Keratinocyte (primary cell): ENCODE results near the gene ADAM12.

Source experiments
- EZH2 ChIP-seq: IDR thresholded peaks from one replicate; pipeline ENCODE4 v1.6.1; 2012; ENCODE audit warnings: inconsistent platforms, mild to moderate bottlenecking, low read length, moderate library complexity
- TF ChIP-seq, protein P1 (sequence below), 3 experiments: IDR thresholded peaks in 1 of 3; conservative IDR thresholded peaks in 1 of 3; optimal IDR thresholded peaks in 1 of 3; 2 replicates in 2 of 3; 3 replicates in 1 of 3; pipeline versions ENCODE3 to v1.5.1; 2011; ENCODE audit warnings: low read length in 3 of 3, mild to moderate bottlenecking in 3 of 3, moderate library complexity in 2 of 3, control low read depth in 1 of 3, inconsistent platforms in 1 of 3; ENCODE audit not compliant: insufficient read depth in 2 of 3; ENCODE audit errors: extremely low read depth in 1 of 3

DNA sequence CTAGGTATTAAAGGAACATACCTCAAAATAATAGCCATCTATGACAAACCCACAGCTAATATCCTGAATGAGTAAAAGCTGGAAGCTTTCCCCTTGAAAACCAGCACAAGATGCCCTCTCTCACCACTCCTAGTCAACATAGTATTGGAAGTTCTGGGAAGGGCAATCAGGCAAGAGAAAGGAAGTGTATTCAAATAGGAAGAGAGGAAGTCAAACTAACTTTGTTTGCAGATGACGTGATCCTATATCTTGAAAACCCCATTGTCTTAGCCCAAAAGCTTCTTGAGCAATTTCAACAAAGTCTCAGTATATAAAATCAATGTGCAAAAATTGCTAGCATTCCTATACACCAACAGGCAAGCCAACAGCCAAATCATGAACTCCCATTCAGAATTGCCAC lies 360.6 kb downstream of the ADAM12 start:
- TF ChIP-seq, protein P1, sequence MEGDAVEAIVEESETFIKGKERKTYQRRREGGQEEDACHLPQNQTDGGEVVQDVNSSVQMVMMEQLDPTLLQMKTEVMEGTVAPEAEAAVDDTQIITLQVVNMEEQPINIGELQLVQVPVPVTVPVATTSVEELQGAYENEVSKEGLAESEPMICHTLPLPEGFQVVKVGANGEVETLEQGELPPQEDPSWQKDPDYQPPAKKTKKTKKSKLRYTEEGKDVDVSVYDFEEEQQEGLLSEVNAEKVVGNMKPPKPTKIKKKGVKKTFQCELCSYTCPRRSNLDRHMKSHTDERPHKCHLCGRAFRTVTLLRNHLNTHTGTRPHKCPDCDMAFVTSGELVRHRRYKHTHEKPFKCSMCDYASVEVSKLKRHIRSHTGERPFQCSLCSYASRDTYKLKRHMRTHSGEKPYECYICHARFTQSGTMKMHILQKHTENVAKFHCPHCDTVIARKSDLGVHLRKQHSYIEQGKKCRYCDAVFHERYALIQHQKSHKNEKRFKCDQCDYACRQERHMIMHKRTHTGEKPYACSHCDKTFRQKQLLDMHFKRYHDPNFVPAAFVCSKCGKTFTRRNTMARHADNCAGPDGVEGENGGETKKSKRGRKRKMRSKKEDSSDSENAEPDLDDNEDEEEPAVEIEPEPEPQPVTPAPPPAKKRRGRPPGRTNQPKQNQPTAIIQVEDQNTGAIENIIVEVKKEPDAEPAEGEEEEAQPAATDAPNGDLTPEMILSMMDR (optimal IDR thresholded peaks at IDR 0.05 in 1 of 3, IDR thresholded peaks at IDR 0.05 in 1 of 3, conservative IDR thresholded peaks at IDR 0.05 in 1 of 3; ENCODE audit: extremely low read depth in 1 of 3, insufficient read depth in 2 of 3, low read length in 3 of 3) = no peak
- no peak for TF ChIP-seq EZH2
